Loucy (cell line): Measurements from ENCODE around the gene ITSN1.

Source experiments
- EZH2phosphoT487 ChIP-seq: fragments of 200-600 bp; IDR thresholded peaks from 2 replicates; pipeline ENCODE4 v1.6.1; 2018; ENCODE audit warnings: antibody characterized with exemption, mild to moderate bottlenecking, moderate library complexity, borderline replicate concordance
- TF ChIP-seq, protein P1 (sequence below): fragments of 200-600 bp; sonication (generic); conservative IDR thresholded peaks from 2 replicates; pipeline ENCODE4 v1.5.1; 2014; ENCODE audit warnings: mild to moderate bottlenecking, antibody characterized with exemption, low read length

DNA sequence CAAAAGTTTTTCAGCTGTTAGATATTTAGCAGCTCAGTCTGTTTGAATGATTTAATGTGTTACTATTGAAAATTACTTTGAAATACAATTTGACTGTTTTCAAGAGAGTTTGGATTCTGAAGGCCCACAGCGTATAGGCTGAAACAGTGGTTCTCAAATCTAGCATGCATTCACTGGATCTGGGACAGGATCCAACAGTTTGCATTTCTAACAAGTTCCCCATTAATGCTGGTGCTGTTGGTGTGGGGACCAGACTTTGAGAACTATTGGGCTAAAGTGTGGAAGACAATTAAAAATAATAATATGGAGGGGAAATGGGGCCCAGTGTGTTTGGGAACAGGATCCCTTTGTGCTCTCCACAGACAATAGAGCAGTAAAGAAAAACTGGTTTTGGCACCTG lies 31.9 kb downstream of the ITSN1 start:
- TF ChIP-seq, protein P1, sequence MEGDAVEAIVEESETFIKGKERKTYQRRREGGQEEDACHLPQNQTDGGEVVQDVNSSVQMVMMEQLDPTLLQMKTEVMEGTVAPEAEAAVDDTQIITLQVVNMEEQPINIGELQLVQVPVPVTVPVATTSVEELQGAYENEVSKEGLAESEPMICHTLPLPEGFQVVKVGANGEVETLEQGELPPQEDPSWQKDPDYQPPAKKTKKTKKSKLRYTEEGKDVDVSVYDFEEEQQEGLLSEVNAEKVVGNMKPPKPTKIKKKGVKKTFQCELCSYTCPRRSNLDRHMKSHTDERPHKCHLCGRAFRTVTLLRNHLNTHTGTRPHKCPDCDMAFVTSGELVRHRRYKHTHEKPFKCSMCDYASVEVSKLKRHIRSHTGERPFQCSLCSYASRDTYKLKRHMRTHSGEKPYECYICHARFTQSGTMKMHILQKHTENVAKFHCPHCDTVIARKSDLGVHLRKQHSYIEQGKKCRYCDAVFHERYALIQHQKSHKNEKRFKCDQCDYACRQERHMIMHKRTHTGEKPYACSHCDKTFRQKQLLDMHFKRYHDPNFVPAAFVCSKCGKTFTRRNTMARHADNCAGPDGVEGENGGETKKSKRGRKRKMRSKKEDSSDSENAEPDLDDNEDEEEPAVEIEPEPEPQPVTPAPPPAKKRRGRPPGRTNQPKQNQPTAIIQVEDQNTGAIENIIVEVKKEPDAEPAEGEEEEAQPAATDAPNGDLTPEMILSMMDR, result no peak
- TF ChIP-seq EZH2phosphoT487, result no peak
